A204.1 (cell line): ENCODE results near the gene LEKR1.
"Not testable (repeated sequence)": the region's sequence is repeated elsewhere in the genome, so short reads cannot be mapped to it uniquely, and the experiment has no call there.

Experiments used
- FAIRE-seq: peaks from 2 replicates; lab custom pipeline; 2012; peaks lifted over from hg19 to GRCh38; lab: Jason Lieb, UNC

Gene LEKR1

GRCh38 chr3:156808025-156808424 is 18.1 kb upstream of the LEKR1 start:
- no peak for FAIRE-seq

GRCh38 chr3:156811089-156811862 is 14.9 kb upstream of the LEKR1 start:
- FAIRE-seq: no peak

GRCh38 chr3:156812521-156813335 is 13.4 kb upstream of the LEKR1 start:
- FAIRE-seq: no peak

- FAIRE-seq: no peak
Measured at GRCh38 chr3:156814295-156814694, 11.9 kb upstream of the LEKR1 start.

- FAIRE-seq: no peak
Measured at GRCh38 chr3:156816091-156816793, 9.9 kb upstream of the LEKR1 start.

- no peak for FAIRE-seq
Measured at GRCh38 chr3:156816794-156817645, 9.1 kb upstream of the LEKR1 start.

GRCh38 chr3:156817646-156818272 is 8.4 kb upstream of the LEKR1 start:
- no peak for FAIRE-seq

- FAIRE-seq: no peak
Measured at GRCh38 chr3:156818273-156818651, 7.9 kb upstream of the LEKR1 start.

GRCh38 chr3:156818890-156819289 is 7.3 kb upstream of the LEKR1 start:
- FAIRE-seq: no peak

- no peak for FAIRE-seq
Measured at GRCh38 chr3:156819842-156820691, 6.1 kb upstream of the LEKR1 start.

GRCh38 chr3:156820692-156821080 is 5.5 kb upstream of the LEKR1 start:
- no peak for FAIRE-seq

- FAIRE-seq: not testable (repeated sequence)
Measured at GRCh38 chr3:156822626-156823260, 3.4 kb upstream of the LEKR1 start.

GRCh38 chr3:156825795-156826143 is 384 bp upstream of the LEKR1 start:
- no peak for FAIRE-seq

GRCh38 chr3:156826896-156827882 is 1.0 kb downstream of the LEKR1 start:
- no peak for FAIRE-seq

GRCh38 chr3:156831006-156831405 is 4.9 kb downstream of the LEKR1 start:
- FAIRE-seq: no peak

- FAIRE-seq: no peak
Measured at GRCh38 chr3:156834435-156834834, 8.3 kb downstream of the LEKR1 start.

- no peak for FAIRE-seq
Measured at GRCh38 chr3:156834962-156835535, 8.9 kb downstream of the LEKR1 start.

GRCh38 chr3:156836701-156837100 is 10.5 kb downstream of the LEKR1 start:
- no peak for FAIRE-seq

GRCh38 chr3:156837115-156837514 is 11.0 kb downstream of the LEKR1 start:
- FAIRE-seq: no peak
